Neural crest cell (in vitro differentiated cells): ENCODE data around the gene CPNE5. TPM values are rescaled to one million over a fixed set of nuclear protein-coding genes. Genes with fewer than 3 reads are reported as not detected.

Experiments used
- DNase-seq: peaks from one replicate; pipeline ENCODE4 v3.0.0; 2021; ENCODE audit warnings: low read depth, mixed read lengths, low spot score
- H3K27ac Mint-ChIP-seq: one replicate; pipeline ENCODE4 v1.8.0; 2021; ENCODE audit warnings: mild to moderate bottlenecking, mixed read lengths; ENCODE audit not compliant: unreplicated experiment
- H3K27me3 Mint-ChIP-seq: 2 replicates; pipeline ENCODE4 v1.8.0; 2021; ENCODE audit warnings: low read depth, mild to moderate bottlenecking, mixed read lengths
- H3K36me3 Mint-ChIP-seq: 2 replicates; pipeline ENCODE4 v1.8.0; 2021; ENCODE audit warnings: low read depth, mild to moderate bottlenecking, mixed read lengths
- H3K4me1 Mint-ChIP-seq: 2 replicates; pipeline ENCODE4 v1.8.0; 2021; ENCODE audit warnings: mixed read lengths
- H3K4me3 Mint-ChIP-seq: one replicate; pipeline ENCODE4 v1.8.0; 2021; ENCODE audit warnings: mild to moderate bottlenecking, mixed read lengths
- H3K9me3 Mint-ChIP-seq: 2 replicates; pipeline ENCODE4 v1.8.0; 2021; ENCODE audit warnings: mixed read lengths
- total RNA-seq: library from RNA; stranded (reverse); gene quantifications from 2 replicates; pipeline ENCODE4 v1.2.1, GENCODE V29; 2021
- TF ChIP-seq, protein P1 (sequence below): fragments of 200-600 bp; sonication (generic); conservative IDR thresholded peaks from 2 replicates; pipeline ENCODE4 v1.5.0; 2021; ENCODE audit warnings: antibody characterized with exemption, mild to moderate bottlenecking

Gene CPNE5
- total RNA-seq, 1 donor from 2014 or later = 0.54 TPM

DNA sequence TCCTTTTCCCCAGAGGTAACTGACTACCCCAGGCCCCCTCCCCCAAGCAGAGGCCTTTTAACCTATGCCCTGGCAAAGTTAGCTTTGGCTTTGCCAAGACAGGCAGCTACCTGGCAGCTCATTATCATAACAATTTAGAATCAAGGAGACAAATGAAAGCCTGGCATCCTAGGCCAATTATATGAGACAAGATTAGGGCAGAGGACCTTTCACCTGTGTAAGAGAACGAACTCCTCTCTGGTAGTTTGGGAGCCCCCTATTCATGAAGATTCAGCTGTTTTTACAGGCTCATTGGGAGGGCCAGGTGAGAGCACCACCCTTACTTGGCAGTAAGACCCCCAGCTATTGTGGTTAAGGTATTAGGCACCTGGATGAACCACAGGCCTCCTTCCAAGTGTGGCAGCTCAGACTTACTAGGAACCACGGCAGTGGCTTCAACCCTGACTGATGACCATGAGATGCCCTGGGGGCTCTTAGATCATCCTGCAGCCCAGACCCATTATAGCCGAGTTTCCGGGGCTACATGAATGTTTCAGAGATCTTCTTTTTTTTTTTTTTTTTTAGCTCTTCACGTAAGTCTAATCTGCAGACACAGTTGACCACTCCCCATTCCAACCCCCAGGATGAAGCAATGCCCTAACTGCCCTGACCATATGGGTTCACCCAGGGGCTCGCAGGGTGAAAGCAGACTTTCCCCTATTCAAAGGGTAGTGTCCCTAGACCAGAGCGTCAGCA is 85.4 kb downstream of the CPNE5 start:
- no peaks in the 10 kb centered on the region for H3K9me3 Mint-ChIP-seq
- no peaks in the 10 kb centered on the region for H3K27me3 Mint-ChIP-seq

DNA sequence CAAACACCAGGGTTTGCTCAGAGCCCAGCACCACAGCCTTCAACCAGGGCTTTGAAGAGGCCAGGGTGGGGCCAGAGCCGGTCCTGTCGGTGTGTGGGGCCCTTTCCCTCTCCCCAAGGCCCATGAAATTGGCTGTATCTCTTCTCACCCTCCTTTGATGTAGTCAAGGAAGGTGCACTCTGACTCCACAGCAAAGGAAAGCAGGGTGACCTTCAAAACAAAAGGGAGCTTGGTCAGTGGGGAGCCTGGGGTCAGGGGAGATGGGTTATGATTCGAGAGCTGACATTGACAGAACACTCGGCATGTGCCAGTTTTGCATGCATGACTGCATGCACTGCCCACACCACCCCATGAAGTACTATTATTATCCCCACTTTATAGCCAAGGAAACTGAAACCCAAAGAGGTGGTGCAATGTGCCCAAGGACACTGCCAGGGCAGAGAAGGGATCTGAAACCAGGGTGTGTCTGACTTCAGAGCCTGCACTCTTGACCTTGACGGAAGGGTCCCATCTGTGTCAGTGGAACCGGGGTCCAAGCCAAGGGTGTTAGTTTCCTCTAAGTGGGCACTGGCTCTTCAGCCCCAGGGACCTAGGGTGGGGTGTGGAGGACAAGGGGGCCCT is 86.2 kb downstream of the CPNE5 start:
- no peak overlapping the region for H3K27ac Mint-ChIP-seq
- TF ChIP-seq, protein P1, sequence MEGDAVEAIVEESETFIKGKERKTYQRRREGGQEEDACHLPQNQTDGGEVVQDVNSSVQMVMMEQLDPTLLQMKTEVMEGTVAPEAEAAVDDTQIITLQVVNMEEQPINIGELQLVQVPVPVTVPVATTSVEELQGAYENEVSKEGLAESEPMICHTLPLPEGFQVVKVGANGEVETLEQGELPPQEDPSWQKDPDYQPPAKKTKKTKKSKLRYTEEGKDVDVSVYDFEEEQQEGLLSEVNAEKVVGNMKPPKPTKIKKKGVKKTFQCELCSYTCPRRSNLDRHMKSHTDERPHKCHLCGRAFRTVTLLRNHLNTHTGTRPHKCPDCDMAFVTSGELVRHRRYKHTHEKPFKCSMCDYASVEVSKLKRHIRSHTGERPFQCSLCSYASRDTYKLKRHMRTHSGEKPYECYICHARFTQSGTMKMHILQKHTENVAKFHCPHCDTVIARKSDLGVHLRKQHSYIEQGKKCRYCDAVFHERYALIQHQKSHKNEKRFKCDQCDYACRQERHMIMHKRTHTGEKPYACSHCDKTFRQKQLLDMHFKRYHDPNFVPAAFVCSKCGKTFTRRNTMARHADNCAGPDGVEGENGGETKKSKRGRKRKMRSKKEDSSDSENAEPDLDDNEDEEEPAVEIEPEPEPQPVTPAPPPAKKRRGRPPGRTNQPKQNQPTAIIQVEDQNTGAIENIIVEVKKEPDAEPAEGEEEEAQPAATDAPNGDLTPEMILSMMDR = no peak
- no peaks in the 10 kb centered on the region for H3K27me3 Mint-ChIP-seq
- no peaks in the 10 kb centered on the region for H3K36me3 Mint-ChIP-seq
- peaks cover 3% of the 10 kb centered on the region for H3K9me3 Mint-ChIP-seq
- peaks cover 15% of the 10 kb centered on the region for H3K4me1 Mint-ChIP-seq
- H3K4me3 Mint-ChIP-seq = no peak overlapping the region
- no peak for DNase-seq

More for the DNA sequence above, 85.4 kb downstream of the CPNE5 start:
- peaks cover 15% of the 10 kb centered on the region for H3K4me1 Mint-ChIP-seq
- H3K4me3 Mint-ChIP-seq = no peak overlapping the region
- no peak overlapping the region for H3K27ac Mint-ChIP-seq
- TF ChIP-seq, protein P1 = no peak
- no peaks in the 10 kb centered on the region for H3K36me3 Mint-ChIP-seq
- DNase-seq = no peak

DNA sequence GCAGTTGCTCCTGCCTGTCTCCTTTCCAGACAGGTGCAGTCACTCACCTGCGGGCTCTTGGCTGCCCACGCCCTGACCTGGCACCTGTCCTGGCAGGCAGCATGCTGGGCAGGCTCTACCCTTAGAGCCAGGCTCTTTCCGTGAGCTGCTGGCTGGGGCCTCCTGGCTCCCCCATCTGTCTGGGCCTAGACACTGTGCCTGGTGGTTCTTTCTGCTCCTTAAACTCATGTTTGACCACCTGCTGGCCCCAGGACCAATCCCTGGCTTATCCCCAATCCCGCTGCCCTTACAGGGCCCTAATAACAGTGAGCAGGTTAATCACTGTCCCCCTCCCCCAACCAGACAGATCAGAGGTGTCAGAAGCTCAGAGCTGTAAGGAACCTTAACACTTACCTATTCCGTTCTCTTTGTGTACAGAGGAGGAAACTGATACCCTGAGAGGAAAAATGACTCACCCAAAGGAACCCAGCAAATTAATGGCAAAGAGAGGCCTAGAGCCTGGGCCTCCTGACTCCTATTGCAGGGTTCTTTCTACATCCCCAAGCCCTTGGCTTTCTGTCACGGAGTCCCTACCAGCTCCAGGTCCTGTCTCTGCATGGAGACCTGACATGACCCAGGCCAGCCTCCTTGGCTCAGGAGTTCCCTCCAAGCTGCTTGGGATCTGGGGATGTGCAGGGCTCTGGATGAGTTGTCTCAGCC is 86.9 kb downstream of the CPNE5 start:
- Mint-ChIP-seq H3K27me3 (no peaks in the 10 kb centered on the region), H3K9me3 (peaks cover 3% of the 10 kb centered on the region), H3K36me3 (no peaks in the 10 kb centered on the region), H3K4me1 (peaks cover 15% of the 10 kb centered on the region), H3K4me3 (no peak overlapping the region), H3K27ac (no peak overlapping the region)
- no peak for DNase-seq
- TF ChIP-seq, protein P1 = no peak

DNA sequence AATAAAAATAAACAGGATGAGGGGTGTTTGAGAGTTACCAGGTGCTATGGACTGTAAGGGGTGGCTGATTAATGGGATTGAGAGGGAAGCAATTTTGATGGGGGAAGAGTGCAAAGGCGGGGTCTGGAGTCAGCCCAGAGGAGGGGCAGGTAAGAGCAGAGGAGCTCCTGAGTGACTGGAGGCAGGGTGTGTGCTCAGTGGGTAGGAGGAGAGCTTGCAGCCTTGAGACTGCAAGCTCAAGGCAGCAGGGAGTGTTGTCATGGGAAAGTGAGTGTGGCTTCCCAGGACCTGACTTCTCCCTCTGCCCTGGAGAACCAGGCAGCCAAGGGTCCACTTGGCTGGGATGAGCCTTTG is 87.4 kb downstream of the CPNE5 start:
- H3K36me3 Mint-ChIP-seq = no peaks in the 10 kb centered on the region
- H3K4me1 Mint-ChIP-seq = peaks cover 15% of the 10 kb centered on the region
- no peaks in the 10 kb centered on the region for H3K27me3 Mint-ChIP-seq
- H3K4me3 Mint-ChIP-seq = no peak overlapping the region
- H3K27ac Mint-ChIP-seq = no peak overlapping the region
- peaks cover 3% of the 10 kb centered on the region for H3K9me3 Mint-ChIP-seq
- TF ChIP-seq, protein P1 = no peak
- no peak for DNase-seq

DNA sequence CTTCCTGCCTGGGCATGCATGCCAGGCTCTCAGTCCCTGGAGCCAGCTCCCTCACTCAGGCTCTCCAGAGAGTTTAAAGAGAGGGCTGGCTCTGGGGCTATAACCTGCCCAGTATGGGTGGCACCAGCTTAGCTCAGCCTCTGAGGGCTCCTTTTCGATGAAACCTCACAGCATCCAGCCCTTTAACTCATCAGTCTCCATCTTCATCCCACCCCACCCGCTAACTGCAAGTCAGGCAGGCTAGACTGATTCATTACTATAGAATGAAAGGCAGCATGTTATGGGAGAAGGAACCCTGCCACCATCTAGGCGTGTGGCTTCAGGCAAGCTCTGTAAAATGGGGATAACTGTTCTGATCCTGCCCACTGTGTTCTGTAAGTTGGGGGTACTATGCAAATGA is 88.2 kb downstream of the CPNE5 start:
- Mint-ChIP-seq H3K4me1 (peaks cover 15% of the 10 kb centered on the region), H3K36me3 (no peaks in the 10 kb centered on the region), H3K9me3 (peaks cover 3% of the 10 kb centered on the region), H3K27me3 (peaks cover 2% of the 10 kb centered on the region), H3K27ac (no peak overlapping the region), H3K4me3 (no peak overlapping the region)
- TF ChIP-seq, protein P1 = no peak
- no peak for DNase-seq
